Anterior cingulate cortex (tissue), 58 donors: ENCODE data around the gene CASKIN2.
A peak's percentile ranks its signal among the peaks of the same experiment; 100 is the strongest.

ENCODE experiments used
- DNase-seq, 58 donors: peaks; one replicate each; lab custom pipeline; 2025; lab: John Stamatoyannopoulos, UW

CASKIN2 gene

DNA sequence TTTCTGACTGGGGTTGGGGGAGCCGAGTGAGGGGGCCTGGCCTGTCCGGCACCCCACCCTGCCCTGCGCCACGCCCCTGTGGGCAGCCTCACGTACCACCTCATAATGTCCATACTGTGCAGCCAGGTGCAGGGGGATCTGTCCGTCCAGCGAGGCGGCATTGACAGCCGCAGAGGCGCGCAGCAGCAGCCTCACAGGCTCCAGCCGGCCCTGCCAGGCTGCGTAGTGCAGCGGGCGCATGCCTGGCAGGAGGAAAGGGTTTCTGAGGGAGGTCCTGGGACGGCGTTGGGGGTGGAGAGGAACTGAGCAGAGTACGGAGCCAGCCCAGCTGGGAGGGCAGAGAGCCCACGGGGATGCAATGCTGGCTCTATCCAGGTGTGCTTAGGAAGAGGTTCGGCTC, 8.4 kb downstream of the CASKIN2 start:
- peak in 4 of 58 donors; percentile 21 to 55 (median 34) for DNase-seq

DNA sequence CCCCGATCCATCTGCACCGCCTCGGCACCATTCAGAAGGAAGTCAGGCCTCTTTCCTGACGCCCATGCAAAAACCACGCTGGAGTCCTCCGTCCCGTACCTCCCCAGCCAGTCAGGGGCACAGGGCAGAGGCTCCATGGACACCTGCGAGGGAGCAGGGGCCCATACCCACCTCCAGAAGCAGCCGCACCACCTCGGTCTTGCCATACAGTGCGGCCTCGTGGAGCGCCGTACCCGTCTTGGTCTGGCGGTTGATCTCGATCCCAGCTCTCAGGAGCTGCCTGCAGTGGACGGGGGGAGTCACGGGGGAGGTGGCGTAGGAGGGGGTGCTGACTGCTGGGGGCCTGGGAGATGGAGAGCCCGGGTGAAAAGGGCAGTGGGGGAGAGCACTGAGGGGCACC, 9.2 kb downstream of the CASKIN2 start:
- DNase-seq: no peak

GRCh38 chr17:75505640-75506039, 9.7 kb downstream of the CASKIN2 start:
- DNase-seq: no peak

- DNase-seq: no peak
Measured at GRCh38 chr17:75505152-75505409, 10.3 kb downstream of the CASKIN2 start.

- DNase-seq: peak in 2 of 58 donors; percentile 15 to 26
Measured at GRCh38 chr17:75504347-75505151, 10.8 kb downstream of the CASKIN2 start.

DNA sequence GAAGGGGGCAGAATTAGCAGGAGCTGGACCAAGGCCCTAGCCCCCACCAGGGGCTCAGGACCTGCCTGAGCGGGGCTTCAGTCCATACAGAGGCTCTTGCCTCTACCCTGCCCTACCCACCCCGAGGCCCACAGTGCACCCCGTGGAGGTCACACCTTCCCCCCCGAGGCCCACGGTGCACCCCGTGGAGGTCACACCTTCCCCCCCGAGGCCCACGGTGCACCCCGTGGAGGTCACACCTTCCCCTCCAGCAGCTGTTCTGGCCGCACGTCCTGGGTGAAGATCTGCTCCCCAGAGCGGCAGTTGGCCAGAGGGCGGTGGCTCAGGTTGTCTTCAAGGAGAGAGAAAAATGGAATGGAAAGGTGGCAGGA, 11.4 kb downstream of the CASKIN2 start:
- no peak for DNase-seq

DNA sequence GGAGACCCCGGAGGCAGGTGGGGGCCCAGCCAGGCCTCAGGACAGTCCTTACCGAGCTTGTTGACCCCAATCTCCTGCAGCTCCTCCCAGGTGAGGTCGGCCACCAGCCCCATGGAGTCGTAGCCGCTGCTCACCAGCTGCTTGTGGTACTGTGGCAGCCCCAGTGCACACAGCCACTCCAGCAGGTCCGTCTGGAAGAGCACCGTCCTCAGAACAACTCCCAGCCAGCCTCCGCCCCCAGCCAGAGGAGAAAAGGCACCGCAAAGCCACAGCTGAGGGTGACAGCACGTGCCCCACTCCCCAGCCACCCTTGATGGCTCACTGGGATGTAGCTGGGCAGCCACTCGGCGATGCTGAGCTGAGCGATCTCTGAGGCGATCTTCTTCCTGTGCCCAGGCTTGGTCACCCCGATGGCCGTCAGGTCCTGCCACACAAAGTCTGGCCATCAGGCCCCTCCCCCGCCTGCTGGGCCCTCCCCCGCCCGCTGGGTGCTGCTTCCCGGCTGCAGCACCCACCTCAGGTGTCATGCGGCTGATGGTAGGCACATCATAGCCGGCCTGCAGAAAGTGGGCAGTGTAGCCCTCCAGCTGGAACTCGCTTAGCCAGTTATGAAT, 11.9 kb downstream of the CASKIN2 start:
- DNase-seq: no peak

DNA sequence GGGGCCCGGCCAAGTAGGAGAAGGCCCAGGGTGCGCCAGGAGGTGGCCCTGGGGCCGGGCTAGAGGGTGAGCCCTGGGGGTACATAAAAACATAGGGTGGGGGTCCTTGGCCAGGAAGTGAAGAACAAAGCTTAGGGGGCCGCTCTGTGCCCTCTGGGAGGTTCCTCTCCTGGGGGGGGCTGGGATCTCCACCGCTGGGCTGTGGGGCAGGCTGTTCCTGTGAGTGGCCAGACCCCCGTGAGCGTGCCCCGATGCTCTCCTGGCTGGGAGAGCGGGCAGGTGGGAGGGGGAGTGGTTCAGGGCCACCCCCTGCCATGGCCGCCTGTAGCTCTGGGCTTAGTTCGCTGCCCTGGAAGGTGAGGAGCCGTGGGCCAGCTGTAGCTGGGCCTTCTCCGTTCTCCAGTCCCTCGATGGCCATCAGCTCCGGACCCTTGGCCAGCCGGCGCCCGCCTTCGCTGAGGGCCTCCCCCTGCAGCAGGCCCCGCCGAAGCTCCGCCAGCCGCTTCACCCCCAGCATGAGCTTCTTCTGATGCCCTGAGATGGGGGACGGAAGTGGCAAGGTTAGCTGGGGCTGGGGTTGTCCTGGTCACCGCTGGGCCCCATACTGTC, 12.5 kb downstream of the CASKIN2 start:
- no peak for DNase-seq

- DNase-seq: no peak
Measured at GRCh38 chr17:75502072-75502720, 13.1 kb downstream of the CASKIN2 start.

- peak in 56 of 58 donors; percentile 19 to 93 (median 78) for DNase-seq
Measured at GRCh38 chr17:75501378-75502071, 13.8 kb downstream of the CASKIN2 start.

DNA sequence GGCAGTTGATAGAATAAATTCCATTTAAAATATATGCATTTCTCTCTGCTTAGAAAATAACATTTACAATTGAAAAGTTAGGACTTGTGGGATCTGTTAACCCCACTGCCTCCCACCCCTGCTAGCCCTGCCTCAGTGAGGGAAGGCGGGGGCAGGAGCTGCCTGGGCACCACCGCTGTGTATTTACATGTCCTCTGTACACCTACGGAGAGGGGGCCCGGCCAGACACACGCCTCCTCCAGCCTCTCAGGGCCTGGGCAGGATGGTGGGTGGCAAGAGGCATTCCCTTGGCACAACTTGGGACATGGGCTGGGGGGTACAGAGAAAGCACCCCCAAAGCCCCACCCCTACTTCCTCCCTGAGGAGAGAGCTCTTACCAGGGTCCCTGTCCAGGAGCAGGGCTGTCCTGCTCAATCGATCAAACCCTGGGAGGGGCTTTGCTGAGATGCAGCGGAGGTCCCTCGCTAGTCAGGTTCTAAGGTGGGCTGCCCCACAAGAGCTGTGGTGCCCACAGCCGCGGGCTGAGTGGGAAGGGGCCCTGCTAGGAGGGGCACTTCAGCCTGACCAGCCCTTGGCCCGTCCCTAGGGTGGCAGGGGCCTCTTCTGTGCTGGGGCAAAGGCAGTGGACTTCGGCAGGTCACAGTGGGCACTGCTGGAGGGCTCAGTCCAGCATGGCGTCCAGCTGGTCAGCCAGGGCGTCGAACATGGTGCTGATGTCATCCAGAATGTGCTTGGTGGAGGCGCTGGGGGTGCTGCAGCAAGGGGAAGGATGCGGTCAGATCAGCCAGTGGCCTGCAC, 14.7 kb downstream of the CASKIN2 start:
- no peak for DNase-seq

DNA sequence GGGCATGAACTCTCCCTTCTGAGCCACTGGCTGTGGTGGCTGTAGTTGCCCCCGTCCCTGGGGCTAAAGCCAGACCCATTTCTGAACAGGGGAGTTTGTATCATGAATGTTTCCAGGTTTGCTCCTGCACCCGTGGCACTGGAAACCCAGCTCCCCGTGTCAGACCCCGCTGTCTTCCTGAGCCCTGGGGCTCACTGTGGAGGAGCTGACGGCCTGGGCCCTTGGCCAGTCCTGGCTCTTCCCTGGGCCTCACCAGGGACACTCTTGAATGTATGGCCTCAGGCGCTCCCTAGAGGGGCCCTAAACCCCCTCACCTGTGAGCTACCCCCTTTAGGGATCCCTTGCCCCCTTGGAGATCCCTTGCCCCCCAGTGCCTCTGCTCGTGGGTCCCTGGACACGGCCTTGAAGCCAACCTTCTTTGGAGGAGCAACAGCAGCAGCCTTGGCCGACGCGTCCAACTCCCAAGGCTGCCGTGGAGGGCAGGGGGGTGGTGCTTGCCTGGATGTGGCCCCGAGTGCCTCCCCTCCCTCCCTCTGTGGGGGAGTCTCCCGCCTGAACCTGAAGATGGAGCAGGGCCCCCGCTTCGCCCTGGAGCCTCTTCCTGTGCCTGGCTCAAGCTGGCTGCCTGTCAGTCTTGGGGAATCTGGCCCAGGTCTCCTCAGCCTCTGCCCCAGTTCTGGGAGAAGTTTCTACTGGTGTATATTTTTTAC, 15.9 kb downstream of the CASKIN2 start:
- DNase-seq: peak in 3 of 58 donors; percentile 21 to 36 (median 28)

- DNase-seq: no peak
Measured at GRCh38 chr17:75498726-75499213, 16.6 kb downstream of the CASKIN2 start.

- DNase-seq: no peak
Measured at GRCh38 chr17:75498039-75498725, 17.2 kb downstream of the CASKIN2 start.

DNA sequence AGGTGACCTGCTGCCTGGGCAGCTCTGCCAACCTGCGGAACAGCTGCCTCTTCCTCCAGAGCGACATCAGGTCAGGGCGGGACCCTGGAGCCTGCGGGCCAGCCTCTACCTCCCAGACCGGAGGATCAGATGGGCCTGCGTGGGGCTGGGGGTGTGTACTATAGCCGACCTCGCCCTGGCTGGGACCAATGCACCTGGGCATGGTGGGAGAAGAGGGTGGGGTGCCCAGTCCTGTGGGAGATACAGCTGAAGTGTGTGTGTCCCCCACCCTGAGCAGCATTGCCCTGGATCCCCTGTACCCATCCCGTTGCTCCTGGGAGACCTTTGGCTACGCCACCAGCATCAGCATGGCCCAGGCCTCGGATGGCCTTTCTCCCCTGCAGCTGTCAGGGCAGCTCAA, 19.3 kb downstream of the CASKIN2 start:
- no peak for DNase-seq

DNA sequence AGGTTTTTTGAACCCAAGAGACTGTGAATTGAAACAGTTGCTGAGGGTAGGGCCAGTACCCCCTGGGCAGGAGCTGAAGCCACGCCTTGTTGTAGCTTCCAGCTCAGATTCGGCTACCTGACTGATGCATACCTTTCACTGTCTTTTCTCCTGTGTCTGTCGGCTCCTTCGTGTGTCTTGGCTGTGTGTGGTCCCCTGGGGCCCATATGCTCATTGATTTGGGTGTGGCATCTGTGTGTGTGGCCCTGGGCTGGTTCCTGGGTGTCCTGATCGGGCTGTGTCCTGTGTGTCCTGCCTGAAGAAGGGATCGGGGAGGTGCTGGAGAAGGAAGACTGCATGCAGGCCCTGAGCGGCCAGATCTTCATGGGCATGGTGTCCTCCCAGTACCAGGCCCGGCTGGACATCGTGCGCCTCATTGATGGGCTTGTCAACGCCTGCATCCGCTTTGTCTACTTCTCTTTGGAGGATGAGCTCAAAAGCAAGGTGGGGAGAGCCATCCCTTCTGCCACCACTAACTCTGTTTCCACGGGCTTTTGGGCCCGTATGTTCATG, 20.9 kb downstream of the CASKIN2 start:
- no peak for DNase-seq

GRCh38 chr17:75493476-75494129, 21.7 kb downstream of the CASKIN2 start:
- no peak for DNase-seq
